A673 (cell line): ENCODE measurements around the gene RBFOX1. TPM values are rescaled to one million over a fixed set of nuclear protein-coding genes. Genes with fewer than 3 reads are reported as not detected.

Experiments used
- BruUV-seq: library from RNA; stranded (reverse); fragments of 400-500 nt; replicated peaks from 2 replicates; lab custom pipeline; 2021; lab: Mats Ljungman, UMichigan
- CTCF ChIA-PET: fragments of 300-600 bp; sonication (Branson Sonifier 250); formaldehyde crosslinking; loops from one replicate; lab custom pipeline; 2022; ENCODE audit warnings: antibody characterized with exemption; lab: Charles Lee
- POLR2A ChIA-PET: fragments of 300-600 bp; sonication (Branson Sonifier 250); formaldehyde crosslinking; loops from one replicate; lab custom pipeline; 2022; ENCODE audit warnings: antibody characterized with exemption; ENCODE audit not compliant: low non-redundant PET; lab: Charles Lee
- DNase-seq: peaks from one replicate; pipeline ENCODE4 v3.0.0-alpha.2; 2015; ENCODE audit warnings: low spot score
- H3K27ac ChIP-seq: fragments of 200-600 bp; sonication (generic); 2 replicates; pipeline ENCODE4 v1.5.1; 2016; ENCODE audit warnings: mixed run types, low read depth, mild to moderate bottlenecking, mixed read lengths, antibody characterized with exemption, low read length; ENCODE audit not compliant: poor library complexity, severe bottlenecking
- H3K27me3 ChIP-seq: fragments of 200-600 bp; sonication (generic); replicated peaks from 2 replicates; pipeline ENCODE4 v1.6.1; 2017; ENCODE audit warnings: mixed run types, low read depth, mild to moderate bottlenecking, mixed read lengths, antibody characterized with exemption, low read length; ENCODE audit not compliant: insufficient read depth, poor library complexity
- H3K36me3 ChIP-seq: fragments of 200-600 bp; sonication (generic); 2 replicates; pipeline ENCODE4 v1.6.1; 2016; ENCODE audit warnings: mixed run types, mild to moderate bottlenecking, mixed read lengths, antibody characterized with exemption, low read length; ENCODE audit not compliant: insufficient read depth, poor library complexity, severe bottlenecking
- H3K4me1 ChIP-seq: fragments of 200-600 bp; sonication (generic); 2 replicates; pipeline ENCODE4 v1.6.1; 2017; ENCODE audit warnings: mixed run types, mild to moderate bottlenecking, mixed read lengths, antibody characterized with exemption, low read length; ENCODE audit not compliant: insufficient read depth, poor library complexity, severe bottlenecking
- H3K4me3 ChIP-seq: fragments of 200-600 bp; sonication (generic); 2 replicates; pipeline ENCODE4 v1.5.1; 2016; ENCODE audit warnings: low read depth, mixed run types, mild to moderate bottlenecking, mixed read lengths, low read length; ENCODE audit not compliant: poor library complexity, severe bottlenecking
- H3K9me3 ChIP-seq: fragments of 200-600 bp; sonication (generic); 2 replicates; pipeline ENCODE4 v1.6.1; 2016; ENCODE audit warnings: mixed run types, low read depth, mild to moderate bottlenecking, mixed read lengths, antibody characterized with exemption, low read length; ENCODE audit not compliant: poor library complexity, severe bottlenecking
- EZH2 ChIP-seq: fragments of 200-600 bp; sonication (generic); IDR thresholded peaks from 2 replicates; pipeline ENCODE4 v1.6.1; 2017; ENCODE audit warnings: borderline replicate concordance, low read depth, mild to moderate bottlenecking, mixed read lengths, antibody characterized with exemption, low read length; ENCODE audit not compliant: poor library complexity, severe bottlenecking
- intact Hi-C: fragments of 100-400 bp; cut with micrococcal nuclease; formaldehyde crosslinking; loops from one replicate; pipeline ENCODE4 v1.10.0; 2022; ENCODE audit not compliant: unreplicated experiment
- total RNA-seq: library from RNA; stranded (reverse); gene quantifications from 2 replicates; pipeline ENCODE4 v1.2.3, GENCODE V29; 2021
- TF ChIP-seq, protein P1 (sequence below): fragments of 300-800, 200-600 bp; sonication (generic); conservative IDR thresholded peaks from 2 replicates; pipeline ENCODE4 v1.5.1; 2017; ENCODE audit warnings: low read depth, mild to moderate bottlenecking, antibody characterized with exemption, low read length, moderate library complexity, mixed read lengths

The RBFOX1 gene
- total RNA-seq, 1 experiment from 2014 or later = 1.8 TPM

DNA sequence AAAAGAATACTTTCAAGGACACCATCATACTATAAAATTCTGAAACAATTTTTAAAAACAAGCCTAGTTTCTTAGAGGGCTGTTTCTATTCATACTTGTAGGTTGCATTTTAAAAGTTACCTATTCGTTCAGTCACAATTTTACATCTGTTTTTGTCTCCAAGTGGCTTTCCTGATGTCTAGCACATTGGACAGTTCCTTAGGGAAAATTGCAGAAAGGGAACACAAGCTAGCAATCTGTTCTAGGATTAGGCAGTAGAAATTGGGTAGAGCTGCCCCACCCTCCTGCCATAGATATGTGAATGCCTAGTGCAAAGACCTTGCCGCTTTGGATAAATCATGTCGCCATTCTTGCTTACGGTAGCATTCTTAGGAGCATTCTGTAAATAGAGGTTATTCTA, 358.9 kb downstream of the RBFOX1 start:
- Histone ChIP-seq H3K4me3 (no peak overlapping the region), H3K36me3 (no peaks in the 10 kb centered on the region), H3K9me3 (no peaks in the 10 kb centered on the region), H3K27ac (no peak overlapping the region), H3K4me1 (no peaks in the 10 kb centered on the region), H3K27me3 (no peaks in the 10 kb centered on the region)
- intact Hi-C loops = no loop called here
- TF ChIP-seq, protein P1, sequence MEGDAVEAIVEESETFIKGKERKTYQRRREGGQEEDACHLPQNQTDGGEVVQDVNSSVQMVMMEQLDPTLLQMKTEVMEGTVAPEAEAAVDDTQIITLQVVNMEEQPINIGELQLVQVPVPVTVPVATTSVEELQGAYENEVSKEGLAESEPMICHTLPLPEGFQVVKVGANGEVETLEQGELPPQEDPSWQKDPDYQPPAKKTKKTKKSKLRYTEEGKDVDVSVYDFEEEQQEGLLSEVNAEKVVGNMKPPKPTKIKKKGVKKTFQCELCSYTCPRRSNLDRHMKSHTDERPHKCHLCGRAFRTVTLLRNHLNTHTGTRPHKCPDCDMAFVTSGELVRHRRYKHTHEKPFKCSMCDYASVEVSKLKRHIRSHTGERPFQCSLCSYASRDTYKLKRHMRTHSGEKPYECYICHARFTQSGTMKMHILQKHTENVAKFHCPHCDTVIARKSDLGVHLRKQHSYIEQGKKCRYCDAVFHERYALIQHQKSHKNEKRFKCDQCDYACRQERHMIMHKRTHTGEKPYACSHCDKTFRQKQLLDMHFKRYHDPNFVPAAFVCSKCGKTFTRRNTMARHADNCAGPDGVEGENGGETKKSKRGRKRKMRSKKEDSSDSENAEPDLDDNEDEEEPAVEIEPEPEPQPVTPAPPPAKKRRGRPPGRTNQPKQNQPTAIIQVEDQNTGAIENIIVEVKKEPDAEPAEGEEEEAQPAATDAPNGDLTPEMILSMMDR = no peak
- no peak for TF ChIP-seq EZH2
- no peak for DNase-seq
- ChIA-PET CTCF (no interaction called here), POLR2A (no interaction called here)
- no TSS peak for BruUV-seq

DNA sequence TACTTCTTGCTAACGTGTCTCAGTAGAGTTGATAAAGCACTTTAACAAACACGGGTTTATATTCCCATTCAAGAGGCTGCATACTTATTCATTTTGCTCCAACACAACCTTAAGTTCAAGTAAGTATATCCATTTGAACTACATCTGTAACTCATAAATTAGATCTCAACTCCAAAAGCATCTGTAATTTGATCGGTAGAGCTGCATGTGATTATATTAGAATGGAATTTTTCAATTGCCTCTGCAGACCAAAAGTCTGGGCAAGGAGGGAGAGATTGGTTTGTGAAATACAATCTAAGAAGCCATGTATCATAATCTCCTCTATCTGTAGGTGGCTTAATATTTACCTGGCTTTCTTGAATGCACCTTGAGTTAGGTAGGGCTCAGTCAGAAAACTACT, 371.0 kb downstream of the RBFOX1 start:
- ChIA-PET CTCF (no interaction called here), POLR2A (no interaction called here)
- H3K4me3 ChIP-seq = no peak overlapping the region
- no peaks in the 10 kb centered on the region for H3K27me3 ChIP-seq
- intact Hi-C loops = no loop called here
- TF ChIP-seq EZH2 = no peak
- TF ChIP-seq, protein P1 = no peak
- BruUV-seq = no TSS peak
- H3K4me1 ChIP-seq = no peaks in the 10 kb centered on the region
- DNase-seq = no peak
- H3K27ac ChIP-seq = no peak overlapping the region
- H3K9me3 ChIP-seq = peaks cover 8% of the 10 kb centered on the region
- no peaks in the 10 kb centered on the region for H3K36me3 ChIP-seq

DNA sequence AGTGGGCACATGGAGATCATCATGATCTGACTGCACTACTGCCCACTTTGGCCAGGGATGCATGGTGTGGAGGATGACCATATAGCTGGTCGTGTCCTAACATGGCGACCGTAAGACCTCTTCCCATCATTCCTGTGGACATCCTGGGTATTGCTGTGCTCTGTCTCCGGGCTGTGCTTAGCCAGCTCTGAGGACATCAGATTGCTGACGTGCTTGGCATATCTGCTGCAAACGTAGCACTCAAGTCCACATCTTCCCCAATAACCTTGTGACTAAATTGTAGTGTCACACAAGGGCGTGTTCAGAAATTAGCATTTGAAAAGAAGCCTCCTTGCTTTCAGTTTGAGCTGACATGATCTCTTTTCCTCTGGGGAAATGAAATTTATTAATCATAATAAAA, 373.2 kb downstream of the RBFOX1 start:
- no peak overlapping the region for H3K27ac ChIP-seq
- POLR2A ChIA-PET = no interaction called here
- H3K4me3 ChIP-seq = no peak overlapping the region
- no peak for DNase-seq
- H3K36me3 ChIP-seq = no peaks in the 10 kb centered on the region
- peaks cover 8% of the 10 kb centered on the region for H3K9me3 ChIP-seq
- intact Hi-C loops = no loop called here
- CTCF ChIA-PET = no interaction called here
- H3K27me3 ChIP-seq = no peaks in the 10 kb centered on the region
- BruUV-seq = no TSS peak
- TF ChIP-seq EZH2 = no peak
- TF ChIP-seq, protein P1 = no peak
- H3K4me1 ChIP-seq = no peaks in the 10 kb centered on the region
